Naive thymus-derived CD4-positive, alpha-beta T cell (primary cell): Measurements from ENCODE around the gene EXOC3L4. TPM values are rescaled to one million over a fixed set of nuclear protein-coding genes. Genes with fewer than 3 reads are reported as not detected.

Experiments used
- ATAC-seq: fragments of 150-1000 bp; cut with Tn5 transposase; 2 replicates; pipeline ENCODE4 v1.10.0; 2021; ENCODE audit warnings: mild to moderate bottlenecking, moderate library complexity
- CTCF ChIA-PET: fragments of 350-600 bp; sonication (Branson Sonifier 250); formaldehyde crosslinking; loops from one replicate; lab custom pipeline; 2021; ENCODE audit warnings: antibody characterized with exemption; lab: Charles Lee
- POLR2A ChIA-PET: fragments of 350-600 bp; sonication (Branson Sonifier 250); formaldehyde crosslinking; loops from one replicate; lab custom pipeline; 2021; ENCODE audit warnings: antibody characterized with exemption, inconsistent platforms; lab: Charles Lee
- DNase-seq, 9 donors: peaks; one replicate each; pipeline versions ENCODE4 v3.0.0 to v3.0.0-alpha.2; 2020 to 2022; ENCODE audit warnings: mixed read lengths in 1 of 9
- H3K27ac ChIP-seq: one replicate; pipeline ENCODE4 v1.7.0; 2013; ENCODE audit warnings: mild to moderate bottlenecking, low read depth, low read length, moderate library complexity
- H3K27me3 ChIP-seq, 2 donors: one replicate each; pipeline ENCODE4 v1.7.0; 2013; ENCODE audit warnings: low read length in 2 of 2, mild to moderate bottlenecking in 2 of 2, moderate library complexity in 2 of 2; ENCODE audit not compliant: control insufficient read depth in 2 of 2, insufficient read depth in 2 of 2
- H3K36me3 ChIP-seq, 3 experiments: 1 replicate in 2 of 3; 2 replicates in 1 of 3; pipeline ENCODE4 v1.7.0; 2013; ENCODE audit warnings: low read length in 3 of 3, mild to moderate bottlenecking in 3 of 3, moderate library complexity in 1 of 3; ENCODE audit not compliant: insufficient read depth in 3 of 3, control insufficient read depth in 2 of 3
- H3K4me1 ChIP-seq, 2 donors: one replicate each; pipeline ENCODE4 v1.7.0; 2013; ENCODE audit warnings: low read length in 2 of 2, mild to moderate bottlenecking in 2 of 2, moderate library complexity in 1 of 2; ENCODE audit not compliant: control insufficient read depth in 2 of 2, insufficient read depth in 2 of 2
- H3K4me3 ChIP-seq: 2 replicates; pipeline ENCODE4 v1.7.0; 2013; ENCODE audit warnings: mild to moderate bottlenecking, low read length
- H3K9me3 ChIP-seq, 3 experiments: 1 replicate in 2 of 3; 2 replicates in 1 of 3; pipeline ENCODE4 v1.7.0; 2013; ENCODE audit warnings: low read length in 3 of 3; ENCODE audit not compliant: control insufficient read depth in 2 of 3
- H3K27ac Mint-ChIP-seq, 9 donors: one replicate each; pipeline ENCODE4 v1.8.0; 2020 to 2022; ENCODE audit warnings: mixed read lengths in 9 of 9, mild to moderate bottlenecking in 8 of 9, moderate library complexity in 5 of 9, inconsistent platforms in 2 of 9
- H3K27me3 Mint-ChIP-seq, 5 donors: one replicate each; pipeline ENCODE4 v1.8.0; 2021 to 2022; ENCODE audit warnings: mixed read lengths in 5 of 5, mild to moderate bottlenecking in 1 of 5
- H3K36me3 Mint-ChIP-seq, 5 donors: one replicate each; pipeline ENCODE4 v1.8.0; 2020 to 2022; ENCODE audit warnings: mixed read lengths in 5 of 5, mild to moderate bottlenecking in 3 of 5, inconsistent platforms in 1 of 5
- H3K4me1 Mint-ChIP-seq, 7 donors: one replicate each; pipeline ENCODE4 v1.8.0; 2020 to 2022; ENCODE audit warnings: mixed read lengths in 7 of 7, mild to moderate bottlenecking in 3 of 7, inconsistent platforms in 1 of 7
- H3K4me3 Mint-ChIP-seq, 10 donors: one replicate each; pipeline ENCODE4 v1.8.0; 2020 to 2022; ENCODE audit warnings: mild to moderate bottlenecking in 10 of 10, mixed read lengths in 10 of 10, moderate library complexity in 6 of 10, inconsistent platforms in 2 of 10
- H3K9me3 Mint-ChIP-seq, 11 donors: one replicate each; pipeline ENCODE4 v1.8.0; 2020 to 2022; ENCODE audit warnings: mixed read lengths in 11 of 11, mild to moderate bottlenecking in 4 of 11, inconsistent platforms in 1 of 11, moderate library complexity in 1 of 11
- intact Hi-C, 2 donors: fragments of 100-400 bp; cut with micrococcal nuclease; formaldehyde crosslinking; loops; one replicate each; pipeline ENCODE4 v1.15.1; 2023
- polyA plus RNA-seq, 2 donors: library from polyadenylated mRNA; unstranded; fragments of 300-500 nt; fragmentation: Illumina TruSeq; gene quantifications; one replicate each; pipeline ENCODE4 v1.2.3, GENCODE V29; 2021
- total RNA-seq, 6 experiments: library from RNA in 5 of 6; stranded (reverse) in 5 of 6; gene quantifications; 1 replicate in 5 of 6; 2 replicates in 1 of 6; pipeline ENCODE4 v1.2.3 and lab custom pipeline; 2021 to 2026

EXOC3L4 gene
- total and polyA plus RNA-seq, 7 experiments from 2014 or later = not detected

GRCh38 chr14:103089386-103090335 lies 4.9 kb upstream of the EXOC3L4 start:
- DNase-seq = no peak
- H3K27ac ChIP-seq = no peak overlapping the region
- no peak overlapping the region for H3K4me3 ChIP-seq
- no peaks in the 10 kb centered on the region for H3K36me3 Mint-ChIP-seq
- no peaks in the 10 kb centered on the region for H3K27me3 ChIP-seq
- peaks cover 0 to 3% (median 0%) of the 10 kb centered on the region in 7 donors for H3K4me1 Mint-ChIP-seq
- H3K27ac Mint-ChIP-seq = no peak overlapping the region
- H3K9me3 Mint-ChIP-seq = no peaks in the 10 kb centered on the region
- H3K4me3 Mint-ChIP-seq = no peak overlapping the region
- ATAC-seq = no peak
- peaks cover 4 to 22% (median 7%) of the 10 kb centered on the region in 5 donors for H3K27me3 Mint-ChIP-seq
- intact Hi-C loops = loop anchor here in 1 of 2 donors (2.0 to 10.0 kb wide), 3 partner anchors 15 to 565 kb away; partner anchors contain the start of gene RCOR1
- H3K36me3 ChIP-seq = no peaks in the 10 kb centered on the region
- H3K9me3 ChIP-seq = no peaks in the 10 kb centered on the region
- ChIA-PET CTCF (interaction anchor here (1.4 kb wide), 1 partner anchor 395 kb away, joined by 4 read pairs; no protein-coding TSS in a partner anchor), POLR2A (no interaction called here)
- no peaks in the 10 kb centered on the region for H3K4me1 ChIP-seq

- Mint-ChIP-seq H3K36me3 (no peaks in the 10 kb centered on the region), H3K4me3 (peak overlapping the region in 8 of 10 donors; percentile 14 to 80 (median 62)), H3K4me1 (peaks cover 0 to 3% (median 0%) of the 10 kb centered on the region in 7 donors), H3K27me3 (peaks cover 2 to 15% (median 5%) of the 10 kb centered on the region in 5 donors), H3K9me3 (no peaks in the 10 kb centered on the region), H3K27ac (no peak overlapping the region)
- intact Hi-C loops = loop anchor here (1.0 to 10.0 kb wide), 6 partner anchors 12 to 566 kb away; partner anchors contain the start of gene RCOR1 (in 1 of the 2)
- no peak overlapping the region for H3K4me3 ChIP-seq
- CTCF ChIA-PET = interaction anchor here (1.4 kb wide), 1 partner anchor 396 kb away, joined by 4 read pairs; no protein-coding TSS in a partner anchor
- DNase-seq = no peak
- H3K36me3 ChIP-seq = no peaks in the 10 kb centered on the region
- H3K4me1 ChIP-seq = no peaks in the 10 kb centered on the region
- H3K9me3 ChIP-seq = no peaks in the 10 kb centered on the region
- H3K27ac ChIP-seq = no peak overlapping the region
- POLR2A ChIA-PET = interaction anchor here (0.6 kb wide), 1 partner anchor 18 kb away, joined by 3 read pairs; no protein-coding TSS in a partner anchor
- no peaks in the 10 kb centered on the region for H3K27me3 ChIP-seq
- ATAC-seq = no peak
These were observed 4.0 kb upstream of the EXOC3L4 start for GRCh38 chr14:103090481-103091020.

- no peak overlapping the region for H3K27ac ChIP-seq
- intact Hi-C loops = loop anchor here (1.0 to 10.0 kb wide), 6 partner anchors 13 to 566 kb away; partner anchors contain the start of gene RCOR1 (in 1 of the 2)
- peak overlapping the region; percentile 43 for H3K4me3 ChIP-seq
- H3K27ac Mint-ChIP-seq = no peak overlapping the region
- H3K27me3 Mint-ChIP-seq = peaks cover 0 to 11% (median 5%) of the 10 kb centered on the region in 5 donors
- no peaks in the 10 kb centered on the region for H3K4me1 ChIP-seq
- no peaks in the 10 kb centered on the region for H3K27me3 ChIP-seq
- CTCF ChIA-PET = interaction anchor here (1.4 kb wide), 1 partner anchor 397 kb away, joined by 4 read pairs; no protein-coding TSS in a partner anchor
- DNase-seq = peak; percentile 38 to 80 (median 64)
- peaks cover 0 to 3% (median 0%) of the 10 kb centered on the region in 7 donors for H3K4me1 Mint-ChIP-seq
- POLR2A ChIA-PET = interaction anchor here (0.6 kb wide), 1 partner anchor 17 kb away, joined by 3 read pairs; no protein-coding TSS in a partner anchor
- peak; percentile 94 for ATAC-seq
- H3K9me3 Mint-ChIP-seq = no peaks in the 10 kb centered on the region
- H3K4me3 Mint-ChIP-seq = peak overlapping the region; percentile 14 to 80 (median 62)
- H3K9me3 ChIP-seq = no peaks in the 10 kb centered on the region
- H3K36me3 ChIP-seq = no peaks in the 10 kb centered on the region
- no peaks in the 10 kb centered on the region for H3K36me3 Mint-ChIP-seq
These were observed 3.3 kb upstream of the EXOC3L4 start for GRCh38 chr14:103091041-103091882.

- Histone ChIP-seq H3K27ac (no peak overlapping the region), H3K27me3 (no peaks in the 10 kb centered on the region), H3K9me3 (no peaks in the 10 kb centered on the region), H3K4me3 (peak overlapping the region; percentile 23), H3K36me3 (no peaks in the 10 kb centered on the region), H3K4me1 (no peaks in the 10 kb centered on the region)
- Mint-ChIP-seq H3K36me3 (no peaks in the 10 kb centered on the region), H3K4me3 (peak overlapping the region in 6 of 10 donors; percentile 2 to 66 (median 39)), H3K9me3 (no peaks in the 10 kb centered on the region), H3K4me1 (peaks cover 0 to 3% (median 0%) of the 10 kb centered on the region in 7 donors), H3K27ac (peak overlapping the region in 1 of 9 donors; percentile 25), H3K27me3 (peaks cover 0 to 5% (median 3%) of the 10 kb centered on the region in 5 donors)
- CTCF ChIA-PET = interaction anchor here (0.6 to 1.6 kb wide), 3 partner anchors 178 to 398 kb away, joined by 3 to 9 read pairs (median 3); no protein-coding TSS in a partner anchor
- intact Hi-C loops = loop anchor here (1.0 to 10.0 kb wide), 6 partner anchors 14 to 567 kb away; partner anchors contain the start of gene RCOR1 (in 1 of the 2)
- POLR2A ChIA-PET = no interaction called here
- ATAC-seq (no peak), DNase-seq (no peak)
These were observed 2.7 kb upstream of the EXOC3L4 start for GRCh38 chr14:103091883-103092222.

GRCh38 chr14:103093856-103094405 lies 594 bp upstream of the EXOC3L4 start:
- CTCF ChIA-PET = interaction anchor here (0.6 kb wide), 1 partner anchor 49 kb away, joined by 4 read pairs; no protein-coding TSS in a partner anchor
- no peaks in the 10 kb centered on the region for H3K36me3 Mint-ChIP-seq
- H3K4me3 Mint-ChIP-seq = no peak overlapping the region
- H3K4me1 Mint-ChIP-seq = peaks cover 0 to 3% (median 0%) of the 10 kb centered on the region in 7 donors
- peaks cover 0 to 6% (median 3%) of the 10 kb centered on the region in 5 donors for H3K27me3 Mint-ChIP-seq
- H3K4me3 ChIP-seq = no peak overlapping the region
- POLR2A ChIA-PET = no interaction called here
- no peak overlapping the region for H3K27ac ChIP-seq
- no peaks in the 10 kb centered on the region for H3K9me3 ChIP-seq
- no peaks in the 10 kb centered on the region for H3K27me3 ChIP-seq
- no peak for DNase-seq
- H3K9me3 Mint-ChIP-seq = no peaks in the 10 kb centered on the region
- no peak overlapping the region for H3K27ac Mint-ChIP-seq
- ATAC-seq = no peak
- intact Hi-C loops = loop anchor here in 1 of 2 donors (10.0 kb wide), 1 partner anchor 499 kb away; the partner anchor contains the start of gene RCOR1
- H3K4me1 ChIP-seq = no peaks in the 10 kb centered on the region
- H3K36me3 ChIP-seq = no peaks in the 10 kb centered on the region
